HG02870 (cell line): ENCODE data around the gene PANK2.

Experiments
- ATAC-seq: cut with Tn5 transposase; IDR thresholded peaks from one replicate; pipeline ENCODE4 v1.9.1; 2021; ENCODE audit warnings: mild to moderate bottlenecking, moderate library complexity; ENCODE audit not compliant: unreplicated experiment

Gene PANK2

GRCh38 chr20:3976511-3976910 is 87.3 kb downstream of the PANK2 start:
- ATAC-seq: no peak
